MM.1S (cell line): ENCODE data around the gene TMPRSS3.

ENCODE experiments used
- DNase-seq: peaks from one replicate; pipeline ENCODE4 v3.0.0-alpha.2; 2015
- H2AFZ ChIP-seq: fragments of 300-600 bp; sonication (generic); 2 replicates; pipeline ENCODE4 v1.6.0; 2016; ENCODE audit warnings: antibody characterized with exemption, low read length
- H3F3A ChIP-seq: fragments of 300-600 bp; sonication (generic); 2 replicates; pipeline ENCODE4 v1.6.1; 2016; ENCODE audit warnings: mild to moderate bottlenecking, antibody characterized with exemption, low read length, moderate library complexity, mixed read lengths; ENCODE audit not compliant: insufficient read depth
- H3K27ac ChIP-seq: fragments of 300-600 bp; sonication (generic); 2 replicates; pipeline ENCODE4 v1.5.1; 2016; ENCODE audit warnings: mild to moderate bottlenecking, low read length
- H3K27me3 ChIP-seq: fragments of 300-600 bp; sonication (generic); replicated peaks from 2 replicates; pipeline ENCODE4 v1.6.0; 2016; ENCODE audit warnings: low read length; ENCODE audit not compliant: insufficient read depth
- H3K36me3 ChIP-seq: fragments of 300-600 bp; sonication (generic); replicated peaks from 2 replicates; pipeline ENCODE4 v1.6.1; 2016; ENCODE audit warnings: mild to moderate bottlenecking, low read length, mixed read lengths; ENCODE audit not compliant: insufficient read depth
- H3K4me1 ChIP-seq: fragments of 300-600 bp; sonication (generic); 2 replicates; pipeline ENCODE4 v1.6.1; 2016; ENCODE audit warnings: low read length, mixed read lengths
- H3K4me2 ChIP-seq: fragments of 300-600 bp; sonication (generic); 2 replicates; pipeline ENCODE4 v1.6.0; 2016; ENCODE audit warnings: low read depth, low read length
- H3K4me3 ChIP-seq: fragments of 300-600 bp; sonication (generic); 2 replicates; pipeline ENCODE4 v1.5.1; 2016; ENCODE audit warnings: low read length, mixed read lengths
- H3K79me2 ChIP-seq: fragments of 300-600 bp; sonication (generic); 2 replicates; pipeline ENCODE4 v1.6.1; 2016; ENCODE audit warnings: mixed run types, low read length, mixed read lengths
- H3K9ac ChIP-seq: fragments of 300-600 bp; sonication (generic); 2 replicates; pipeline ENCODE4 v1.6.1; 2016; ENCODE audit warnings: low read length, mixed read lengths
- H3K9me2 ChIP-seq: fragments of 300-600 bp; sonication (generic); replicated peaks from 2 replicates; pipeline ENCODE4 v1.6.1; 2016; ENCODE audit warnings: mild to moderate bottlenecking, low read length, mixed read lengths; ENCODE audit not compliant: insufficient read depth
- H3K9me3 ChIP-seq: fragments of 300-600 bp; sonication (generic); replicated peaks from 2 replicates; pipeline ENCODE4 v1.6.1; 2016; ENCODE audit warnings: mild to moderate bottlenecking, low read length, mixed read lengths; ENCODE audit not compliant: insufficient read depth
- H4K20me1 ChIP-seq: fragments of 300-600 bp; sonication (generic); 2 replicates; pipeline ENCODE4 v1.6.1; 2016; ENCODE audit warnings: mild to moderate bottlenecking, low read length, moderate library complexity, mixed read lengths; ENCODE audit not compliant: insufficient read depth
- EZH2 ChIP-seq: fragments of 300-600 bp; sonication (generic); optimal IDR thresholded peaks from 2 replicates; pipeline ENCODE3; 2017; ENCODE audit warnings: low read depth, mild to moderate bottlenecking, antibody characterized with exemption, low read length, mixed read lengths
- EZH2phosphoT487 ChIP-seq: fragments of 300-600 bp; sonication (generic); IDR thresholded peaks from 2 replicates; pipeline ENCODE4 v1.6.1; 2018; ENCODE audit warnings: antibody characterized with exemption, low read length
- TF ChIP-seq, protein P1 (sequence below): fragments of 300-600 bp; sonication (generic); IDR thresholded peaks from 2 replicates; pipeline ENCODE4 v1.5.1; 2016; ENCODE audit warnings: antibody characterized with exemption, low read length, mixed read lengths

The TMPRSS3 gene

DNA sequence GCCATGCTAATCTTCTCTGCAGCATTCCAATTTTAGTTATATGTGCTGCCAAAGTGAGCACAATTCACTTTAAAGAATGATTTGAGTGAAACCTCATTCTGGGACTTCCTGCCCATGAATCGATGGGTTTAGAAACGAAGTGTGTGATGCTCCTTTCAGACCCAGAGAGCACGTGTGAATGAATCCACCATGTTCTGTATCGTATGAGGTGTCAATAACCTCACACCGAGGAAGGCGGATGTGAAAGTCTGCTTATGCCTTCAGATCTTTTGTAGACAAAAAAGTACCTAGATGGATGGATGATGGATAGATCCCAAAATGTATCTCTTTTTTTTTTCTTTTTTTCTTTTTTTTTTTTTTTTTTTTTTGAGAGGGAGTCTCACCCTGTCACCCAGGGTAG is 21.7 kb upstream of the TMPRSS3 start:
- no peak overlapping the region for H3K4me3 ChIP-seq
- no peak for DNase-seq
- no peak overlapping the region for H2AFZ ChIP-seq
- H3K9ac ChIP-seq = no peak overlapping the region
- H4K20me1 ChIP-seq = no peaks in the 10 kb centered on the region
- H3K79me2 ChIP-seq = no peaks in the 10 kb centered on the region
- H3K9me2 ChIP-seq = no peaks in the 10 kb centered on the region
- peaks cover 95% of the 10 kb centered on the region for H3K27me3 ChIP-seq
- H3K36me3 ChIP-seq = no peaks in the 10 kb centered on the region
- H3F3A ChIP-seq = no peaks in the 10 kb centered on the region
- no peak overlapping the region for H3K27ac ChIP-seq
- TF ChIP-seq EZH2phosphoT487 (no peak), EZH2 (no peak)
- TF ChIP-seq, protein P1, sequence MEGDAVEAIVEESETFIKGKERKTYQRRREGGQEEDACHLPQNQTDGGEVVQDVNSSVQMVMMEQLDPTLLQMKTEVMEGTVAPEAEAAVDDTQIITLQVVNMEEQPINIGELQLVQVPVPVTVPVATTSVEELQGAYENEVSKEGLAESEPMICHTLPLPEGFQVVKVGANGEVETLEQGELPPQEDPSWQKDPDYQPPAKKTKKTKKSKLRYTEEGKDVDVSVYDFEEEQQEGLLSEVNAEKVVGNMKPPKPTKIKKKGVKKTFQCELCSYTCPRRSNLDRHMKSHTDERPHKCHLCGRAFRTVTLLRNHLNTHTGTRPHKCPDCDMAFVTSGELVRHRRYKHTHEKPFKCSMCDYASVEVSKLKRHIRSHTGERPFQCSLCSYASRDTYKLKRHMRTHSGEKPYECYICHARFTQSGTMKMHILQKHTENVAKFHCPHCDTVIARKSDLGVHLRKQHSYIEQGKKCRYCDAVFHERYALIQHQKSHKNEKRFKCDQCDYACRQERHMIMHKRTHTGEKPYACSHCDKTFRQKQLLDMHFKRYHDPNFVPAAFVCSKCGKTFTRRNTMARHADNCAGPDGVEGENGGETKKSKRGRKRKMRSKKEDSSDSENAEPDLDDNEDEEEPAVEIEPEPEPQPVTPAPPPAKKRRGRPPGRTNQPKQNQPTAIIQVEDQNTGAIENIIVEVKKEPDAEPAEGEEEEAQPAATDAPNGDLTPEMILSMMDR = no peak
- H3K9me3 ChIP-seq = no peaks in the 10 kb centered on the region
- H3K4me2 ChIP-seq = no peak overlapping the region
- peaks cover 2% of the 10 kb centered on the region; the same call in 1 of the 2 replicates for H3K4me1 ChIP-seq

DNA sequence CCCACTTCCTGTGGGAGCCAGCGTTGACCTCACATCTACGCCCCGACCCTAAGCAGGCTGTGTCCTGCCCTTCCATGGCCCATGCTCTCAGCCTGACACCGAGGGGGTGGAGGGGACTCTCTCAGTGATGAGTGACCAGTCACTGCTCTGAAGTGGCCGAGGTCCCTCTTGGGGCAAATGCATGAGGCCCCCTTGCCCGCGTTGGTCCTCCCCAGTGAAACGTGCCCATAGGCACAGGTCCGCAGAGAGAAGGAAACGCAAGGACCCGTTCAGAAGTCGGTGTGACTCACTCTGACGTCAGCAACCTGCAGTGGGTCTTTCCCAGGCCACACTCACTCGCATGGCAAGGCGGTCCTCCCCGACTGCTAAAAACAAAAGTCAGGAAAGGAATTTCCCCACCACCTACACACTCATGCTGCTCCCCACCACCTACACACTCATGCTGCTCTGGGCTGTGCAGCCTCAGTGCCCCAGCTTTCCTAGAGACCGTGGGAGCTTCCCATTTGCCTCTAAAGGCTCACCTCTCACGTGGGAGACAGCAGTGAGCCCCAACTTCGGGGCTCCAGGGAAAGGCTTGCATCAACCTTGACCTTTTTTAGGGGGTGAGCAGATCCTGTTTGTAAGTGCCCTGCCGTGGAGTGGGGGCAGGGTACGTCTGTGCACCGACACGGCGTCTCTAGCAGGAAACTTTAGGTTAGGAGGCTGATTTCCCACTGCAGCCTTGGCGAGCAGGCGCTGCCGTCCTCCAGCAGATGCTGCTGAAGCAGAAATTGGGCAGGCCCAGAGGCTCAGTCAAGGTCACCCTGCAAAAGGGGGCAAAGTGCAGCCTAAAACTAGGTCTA is 19.3 kb upstream of the TMPRSS3 start:
- H3K4me1 ChIP-seq = peaks cover 4% of the 10 kb centered on the region; the same call in 1 of the 2 replicates
- H3K36me3 ChIP-seq = no peaks in the 10 kb centered on the region
- H3K27me3 ChIP-seq = peaks cover 94% of the 10 kb centered on the region
- no peak overlapping the region for H3K4me2 ChIP-seq
- H3K79me2 ChIP-seq = no peaks in the 10 kb centered on the region
- no peaks in the 10 kb centered on the region for H4K20me1 ChIP-seq
- DNase-seq = no peak
- no peak overlapping the region for H3K9ac ChIP-seq
- no peak overlapping the region for H3K27ac ChIP-seq
- no peaks in the 10 kb centered on the region for H3K9me2 ChIP-seq
- no peak overlapping the region for H2AFZ ChIP-seq
- no peak overlapping the region for H3K4me3 ChIP-seq
- no peaks in the 10 kb centered on the region for H3K9me3 ChIP-seq
- H3F3A ChIP-seq = no peaks in the 10 kb centered on the region
- TF ChIP-seq, protein P1 = no peak
- TF ChIP-seq EZH2 (no peak), EZH2phosphoT487 (no peak)

DNA sequence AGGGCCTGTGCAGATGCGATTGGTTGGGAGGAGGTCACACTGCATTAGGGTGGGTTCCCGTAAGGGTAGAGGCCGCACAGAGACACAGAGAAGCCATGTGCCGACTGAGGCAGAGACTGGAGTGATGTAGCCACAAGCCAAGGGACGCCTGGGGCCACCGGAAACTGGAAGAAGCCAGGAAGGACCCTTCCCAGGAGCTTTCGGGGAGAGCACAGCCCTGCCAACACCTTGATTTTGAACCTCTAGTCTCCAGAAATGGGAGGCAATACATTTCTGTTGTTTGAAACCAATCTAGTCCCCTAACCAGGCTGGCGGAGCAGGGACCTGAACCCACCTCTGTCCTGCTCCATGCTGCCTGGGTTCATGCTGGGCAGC is 18.7 kb upstream of the TMPRSS3 start:
- DNase-seq = no peak

More for the DNA sequence above, 18.7 kb upstream of the TMPRSS3 start:
- Histone ChIP-seq H2AFZ (no peak overlapping the region), H3K27ac (no peak overlapping the region), H3K4me1 (peaks cover 4% of the 10 kb centered on the region; the same call in 1 of the 2 replicates), H3K9me2 (no peaks in the 10 kb centered on the region), H3K4me2 (no peak overlapping the region), H3K9ac (no peak overlapping the region), H3F3A (no peaks in the 10 kb centered on the region), H3K4me3 (no peak overlapping the region), H3K27me3 (peaks cover 94% of the 10 kb centered on the region), H3K79me2 (no peaks in the 10 kb centered on the region), H4K20me1 (no peaks in the 10 kb centered on the region), H3K9me3 (no peaks in the 10 kb centered on the region), H3K36me3 (no peaks in the 10 kb centered on the region)
- TF ChIP-seq EZH2phosphoT487 = no peak
- TF ChIP-seq, protein P1 = no peak
- no peak for TF ChIP-seq EZH2
